DOHH2 (cell line): ENCODE measurements around the gene LARP6.

Experiments
- H3F3A ChIP-seq: fragments of 200-600 bp; sonication (generic), shearing (Covaris generic); 2 replicates; pipeline ENCODE4 v1.6.0; 2016; ENCODE audit warnings: antibody characterized with exemption, mild to moderate bottlenecking; ENCODE audit not compliant: control insufficient read depth, insufficient read depth
- H3K27ac ChIP-seq: fragments of 200-600 bp; sonication (generic); 2 replicates; pipeline ENCODE4 v1.5.1; 2014; ENCODE audit warnings: low read depth, mild to moderate bottlenecking, low read length, moderate library complexity
- H3K27me3 ChIP-seq: fragments of 200-600 bp; sonication (generic); 2 replicates; pipeline ENCODE4 v1.6.1; 2014; ENCODE audit warnings: mild to moderate bottlenecking, low read length, mixed read lengths; ENCODE audit not compliant: control insufficient read depth
- H3K36me3 ChIP-seq: fragments of 200-600 bp; sonication (generic); 2 replicates; pipeline ENCODE4 v1.6.1; 2014; ENCODE audit warnings: mild to moderate bottlenecking, low read length, moderate library complexity, mixed read lengths; ENCODE audit not compliant: control insufficient read depth
- H3K4me1 ChIP-seq: fragments of 200-600 bp; sonication (generic); 2 replicates; pipeline ENCODE4 v1.6.1; 2014; ENCODE audit warnings: mild to moderate bottlenecking, low read length, mixed read lengths; ENCODE audit not compliant: control insufficient read depth
- H3K4me2 ChIP-seq: fragments of 200-600 bp; sonication (generic); 2 replicates; pipeline ENCODE4 v1.6.0; 2014; ENCODE audit warnings: mild to moderate bottlenecking, low read length, moderate library complexity
- H3K4me3 ChIP-seq: fragments of 200-600 bp; sonication (generic); 2 replicates; pipeline ENCODE4 v1.5.1; 2014; ENCODE audit warnings: mild to moderate bottlenecking, low read length, mixed read lengths
- H3K79me2 ChIP-seq: fragments of 200-600 bp; sonication (generic); 2 replicates; pipeline ENCODE4 v1.6.1; 2014; ENCODE audit warnings: mild to moderate bottlenecking, low read length, mixed read lengths; ENCODE audit not compliant: control insufficient read depth
- H3K9me2 ChIP-seq: fragments of 200-600 bp; sonication (generic); replicated peaks from 2 replicates; pipeline ENCODE4 v1.6.1; 2014; ENCODE audit warnings: mild to moderate bottlenecking, low read length, mixed read lengths; ENCODE audit not compliant: control insufficient read depth
- H3K9me3 ChIP-seq: fragments of 200-600 bp; sonication (generic); 2 replicates; pipeline ENCODE4 v1.6.1; 2014; ENCODE audit warnings: antibody characterized with exemption, low read length, mixed read lengths; ENCODE audit not compliant: control insufficient read depth, insufficient read depth
- H4K20me1 ChIP-seq: fragments of 200-600 bp; sonication (generic); 2 replicates; pipeline ENCODE4 v1.6.0; 2014; ENCODE audit warnings: low read depth, mild to moderate bottlenecking, antibody characterized with exemption, low read length, moderate library complexity; ENCODE audit not compliant: control insufficient read depth, insufficient read depth
- EZH2phosphoT487 ChIP-seq: fragments of 200-600 bp; sonication (generic); IDR thresholded peaks from 2 replicates; pipeline ENCODE4 v1.6.1; 2017; ENCODE audit warnings: borderline replicate concordance, mild to moderate bottlenecking, antibody characterized with exemption, low read length, moderate library complexity, mixed read lengths
- TF ChIP-seq, protein P1 (sequence below): fragments of 200-600 bp; sonication (generic); IDR thresholded peaks from one replicate; pipeline ENCODE4 v1.5.1; 2014; ENCODE audit warnings: antibody characterized with exemption, mild to moderate bottlenecking, low read depth, low read length; ENCODE audit not compliant: poor library complexity, severe bottlenecking

LARP6 gene

GRCh38 chr15:70879401-70879800 is 25.4 kb upstream of the LARP6 start:
- H3K9me3 ChIP-seq, result no peaks in the 10 kb centered on the region
- peaks cover 8% of the 10 kb centered on the region; the same call in 1 of the 2 replicates for H3K27me3 ChIP-seq
- H3K27ac ChIP-seq, result no peak overlapping the region
- no peaks in the 10 kb centered on the region for H3K9me2 ChIP-seq
- no peaks in the 10 kb centered on the region for H3K36me3 ChIP-seq
- no peak overlapping the region for H3K4me3 ChIP-seq
- TF ChIP-seq, protein P1, sequence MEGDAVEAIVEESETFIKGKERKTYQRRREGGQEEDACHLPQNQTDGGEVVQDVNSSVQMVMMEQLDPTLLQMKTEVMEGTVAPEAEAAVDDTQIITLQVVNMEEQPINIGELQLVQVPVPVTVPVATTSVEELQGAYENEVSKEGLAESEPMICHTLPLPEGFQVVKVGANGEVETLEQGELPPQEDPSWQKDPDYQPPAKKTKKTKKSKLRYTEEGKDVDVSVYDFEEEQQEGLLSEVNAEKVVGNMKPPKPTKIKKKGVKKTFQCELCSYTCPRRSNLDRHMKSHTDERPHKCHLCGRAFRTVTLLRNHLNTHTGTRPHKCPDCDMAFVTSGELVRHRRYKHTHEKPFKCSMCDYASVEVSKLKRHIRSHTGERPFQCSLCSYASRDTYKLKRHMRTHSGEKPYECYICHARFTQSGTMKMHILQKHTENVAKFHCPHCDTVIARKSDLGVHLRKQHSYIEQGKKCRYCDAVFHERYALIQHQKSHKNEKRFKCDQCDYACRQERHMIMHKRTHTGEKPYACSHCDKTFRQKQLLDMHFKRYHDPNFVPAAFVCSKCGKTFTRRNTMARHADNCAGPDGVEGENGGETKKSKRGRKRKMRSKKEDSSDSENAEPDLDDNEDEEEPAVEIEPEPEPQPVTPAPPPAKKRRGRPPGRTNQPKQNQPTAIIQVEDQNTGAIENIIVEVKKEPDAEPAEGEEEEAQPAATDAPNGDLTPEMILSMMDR, result no peak
- no peak for TF ChIP-seq EZH2phosphoT487
- no peaks in the 10 kb centered on the region for H3F3A ChIP-seq
- H3K4me1 ChIP-seq, result no peaks in the 10 kb centered on the region
- H3K79me2 ChIP-seq, result no peaks in the 10 kb centered on the region
- H3K4me2 ChIP-seq, result no peak overlapping the region
- H4K20me1 ChIP-seq, result no peaks in the 10 kb centered on the region

- H3K79me2 ChIP-seq, result no peaks in the 10 kb centered on the region
- H3K27ac ChIP-seq, result no peak overlapping the region
- no peaks in the 10 kb centered on the region; the same call in 1 of the 2 replicates for H3K9me3 ChIP-seq
- TF ChIP-seq EZH2phosphoT487, result no peak
- TF ChIP-seq, protein P1, result no peak
- H4K20me1 ChIP-seq, result no peaks in the 10 kb centered on the region
- H3K36me3 ChIP-seq, result no peaks in the 10 kb centered on the region
- H3K9me2 ChIP-seq, result no peaks in the 10 kb centered on the region
- no peaks in the 10 kb centered on the region for H3K4me1 ChIP-seq
- H3K27me3 ChIP-seq, result peaks cover 8% of the 10 kb centered on the region; the same call in 1 of the 2 replicates
- H3K4me2 ChIP-seq, result no peak overlapping the region
- no peaks in the 10 kb centered on the region for H3F3A ChIP-seq
- H3K4me3 ChIP-seq, result no peak overlapping the region
These were observed 22.7 kb upstream of the LARP6 start for GRCh38 chr15:70876683-70877082.

DNA sequence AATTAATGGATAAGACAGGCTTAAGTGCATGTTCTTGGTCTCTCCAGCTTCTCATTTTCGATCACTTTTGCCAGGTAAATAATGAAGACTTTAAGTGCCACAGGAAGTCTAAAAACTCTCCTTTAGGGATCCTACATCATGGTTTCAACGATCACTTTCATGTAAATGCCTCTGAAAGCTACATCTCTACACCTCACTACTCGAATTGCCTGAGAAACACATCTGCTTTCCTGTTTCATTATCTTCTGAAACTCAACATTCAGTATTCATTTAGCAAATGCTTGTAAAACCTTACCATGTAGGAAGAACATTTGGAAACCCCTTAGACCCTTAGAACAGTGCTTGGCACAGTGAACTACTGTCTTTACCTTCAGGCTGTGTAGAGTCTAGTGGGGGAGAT is 22.1 kb upstream of the LARP6 start:
- peaks cover 8% of the 10 kb centered on the region; the same call in 1 of the 2 replicates for H3K27me3 ChIP-seq
- no peak overlapping the region for H3K4me2 ChIP-seq
- no peaks in the 10 kb centered on the region for H3F3A ChIP-seq
- TF ChIP-seq EZH2phosphoT487, result no peak
- TF ChIP-seq, protein P1, result no peak
- H3K27ac ChIP-seq, result no peak overlapping the region
- H3K79me2 ChIP-seq, result no peaks in the 10 kb centered on the region
- H3K4me1 ChIP-seq, result no peaks in the 10 kb centered on the region
- no peaks in the 10 kb centered on the region for H3K36me3 ChIP-seq
- no peaks in the 10 kb centered on the region for H3K9me2 ChIP-seq
- no peak overlapping the region for H3K4me3 ChIP-seq
- H4K20me1 ChIP-seq, result no peaks in the 10 kb centered on the region
- H3K9me3 ChIP-seq, result no peaks in the 10 kb centered on the region; the same call in 1 of the 2 replicates
